ENCODE results near the gene CALML4.

DNA sequence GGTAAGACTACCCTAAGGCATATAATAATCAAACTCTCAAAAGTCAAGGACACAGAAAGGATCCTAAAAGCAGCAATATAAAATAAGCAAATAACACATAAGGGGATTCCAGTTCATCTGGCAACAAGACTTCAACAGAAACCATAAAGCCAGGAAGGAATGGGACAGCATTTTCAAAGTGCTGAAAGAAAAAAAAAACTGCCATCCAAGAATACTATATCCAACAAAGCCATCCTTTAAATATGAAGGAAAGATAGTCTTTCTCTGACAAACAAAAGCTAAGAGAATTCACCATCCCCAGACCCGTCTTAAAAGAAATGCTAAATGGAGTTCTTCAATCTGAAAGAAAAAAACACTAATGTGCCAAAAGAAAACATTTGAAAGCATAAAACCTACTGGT is 39.1 kb upstream of the CALML4 start:
- TF ChIP-seq, protein P1, sequence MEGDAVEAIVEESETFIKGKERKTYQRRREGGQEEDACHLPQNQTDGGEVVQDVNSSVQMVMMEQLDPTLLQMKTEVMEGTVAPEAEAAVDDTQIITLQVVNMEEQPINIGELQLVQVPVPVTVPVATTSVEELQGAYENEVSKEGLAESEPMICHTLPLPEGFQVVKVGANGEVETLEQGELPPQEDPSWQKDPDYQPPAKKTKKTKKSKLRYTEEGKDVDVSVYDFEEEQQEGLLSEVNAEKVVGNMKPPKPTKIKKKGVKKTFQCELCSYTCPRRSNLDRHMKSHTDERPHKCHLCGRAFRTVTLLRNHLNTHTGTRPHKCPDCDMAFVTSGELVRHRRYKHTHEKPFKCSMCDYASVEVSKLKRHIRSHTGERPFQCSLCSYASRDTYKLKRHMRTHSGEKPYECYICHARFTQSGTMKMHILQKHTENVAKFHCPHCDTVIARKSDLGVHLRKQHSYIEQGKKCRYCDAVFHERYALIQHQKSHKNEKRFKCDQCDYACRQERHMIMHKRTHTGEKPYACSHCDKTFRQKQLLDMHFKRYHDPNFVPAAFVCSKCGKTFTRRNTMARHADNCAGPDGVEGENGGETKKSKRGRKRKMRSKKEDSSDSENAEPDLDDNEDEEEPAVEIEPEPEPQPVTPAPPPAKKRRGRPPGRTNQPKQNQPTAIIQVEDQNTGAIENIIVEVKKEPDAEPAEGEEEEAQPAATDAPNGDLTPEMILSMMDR (IDR thresholded peaks at IDR 0.05): no peak
- TF ChIP-seq EZH2 (IDR thresholded peaks at IDR 0.05): no peak
- TF ChIP-seq EZH2phosphoT487 (IDR thresholded peaks at IDR 0.05): no peak

Measured in neural progenitor cell (in vitro differentiated cells).